ENCODE measurements around the gene ITGAV. TPM values are rescaled to one million over a fixed set of nuclear protein-coding genes. Genes with fewer than 3 reads are reported as not detected.

Gene ITGAV
- total RNA-seq, 2 donors from 2014 or later, result 31.6 to 54.6 TPM

DNA sequence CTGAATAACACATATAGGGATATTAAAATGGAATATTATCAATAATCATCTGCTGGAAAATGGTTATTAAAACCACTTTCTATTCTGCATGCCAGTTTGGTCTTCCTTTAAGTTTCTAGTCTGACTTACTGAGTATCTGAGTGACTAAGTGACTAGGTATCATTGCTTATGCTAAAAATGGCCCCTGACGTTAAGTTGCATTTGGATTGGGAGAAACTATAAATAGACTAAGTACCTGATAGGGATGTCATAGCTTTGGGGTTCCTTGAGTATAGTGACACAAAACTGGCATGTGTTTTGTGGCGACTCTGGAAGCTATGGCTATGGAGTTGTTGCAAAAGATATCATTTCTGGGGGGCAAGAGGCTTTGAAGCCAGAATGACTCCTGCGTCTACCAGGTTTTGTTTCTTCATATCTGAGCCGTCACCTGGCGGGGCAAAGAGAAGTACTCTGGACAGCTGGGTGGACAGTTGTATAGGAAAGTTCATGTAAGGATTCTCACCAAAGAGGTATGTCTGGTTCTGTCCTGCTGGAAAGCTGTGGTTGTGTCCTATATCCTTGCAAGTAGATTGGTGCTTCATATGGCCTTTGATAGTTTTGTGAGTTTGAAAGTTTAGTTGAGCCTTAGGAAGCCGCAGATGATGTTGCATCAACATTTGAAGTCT lies 17.9 kb downstream of the ITGAV start:
- no peaks in the 10 kb centered on the region for H3K4me1 ChIP-seq
- H3K27me3 ChIP-seq, result no peaks in the 10 kb centered on the region
- DNase-seq, result no peak
- H3K9ac ChIP-seq (ENCODE audit: low read depth in 2 of 2, low read length in 2 of 2), result no peak overlapping the region
- no peak for TF ChIP-seq CTCF (IDR thresholded peaks at IDR 0.05)
- no peaks in the 10 kb centered on the region for H3K9me3 ChIP-seq
- no peak overlapping the region for H3K27ac ChIP-seq
- intact Hi-C loops (cut with DNase I), result no loop called here
- H3K36me3 ChIP-seq, result peaks cover 5% of the 10 kb centered on the region
- no peak overlapping the region for H3K4me3 ChIP-seq

GRCh38 chr2:186610785-186611184 lies 20.9 kb downstream of the ITGAV start:
- Histone ChIP-seq H3K27me3 (no peaks in the 10 kb centered on the region), H3K9me3 (no peaks in the 10 kb centered on the region), H3K36me3 (no peaks in the 10 kb centered on the region), H3K4me3 (no peak overlapping the region), H3K27ac (no peak overlapping the region), H3K4me1 (no peaks in the 10 kb centered on the region), H3K9ac (ENCODE audit: low read depth in 2 of 2, low read length in 2 of 2) (no peak overlapping the region)
- no peak for DNase-seq
- no peak for TF ChIP-seq CTCF (IDR thresholded peaks at IDR 0.05)
- intact Hi-C loops (cut with DNase I), result no loop called here

GRCh38 chr2:186611526-186611925 lies 21.7 kb downstream of the ITGAV start:
- H3K4me1 ChIP-seq, result no peaks in the 10 kb centered on the region
- no peaks in the 10 kb centered on the region for H3K36me3 ChIP-seq
- H3K27me3 ChIP-seq, result no peaks in the 10 kb centered on the region
- no peak for DNase-seq
- H3K4me3 ChIP-seq, result no peak overlapping the region
- intact Hi-C loops (cut with DNase I), result no loop called here
- no peak for TF ChIP-seq CTCF (IDR thresholded peaks at IDR 0.05)
- H3K27ac ChIP-seq, result no peak overlapping the region
- no peak overlapping the region for H3K9ac ChIP-seq (ENCODE audit: low read depth in 2 of 2, low read length in 2 of 2)
- no peaks in the 10 kb centered on the region for H3K9me3 ChIP-seq

GRCh38 chr2:186612026-186612425 lies 22.2 kb downstream of the ITGAV start:
- no peaks in the 10 kb centered on the region for H3K4me1 ChIP-seq
- intact Hi-C loops (cut with DNase I), result no loop called here
- TF ChIP-seq CTCF (IDR thresholded peaks at IDR 0.05), result no peak

GRCh38 chr2:186612555-186613440 lies 22.9 kb downstream of the ITGAV start:
- H3K4me3 ChIP-seq, result no peak overlapping the region
- no peak for TF ChIP-seq CTCF (IDR thresholded peaks at IDR 0.05)
- no peak for DNase-seq

More at GRCh38 chr2:186612026-186612425, 22.2 kb downstream of the ITGAV start:
- Histone ChIP-seq H3K4me3 (no peak overlapping the region), H3K9me3 (no peaks in the 10 kb centered on the region), H3K27me3 (no peaks in the 10 kb centered on the region), H3K27ac (no peak overlapping the region), H3K9ac (ENCODE audit: low read depth in 2 of 2, low read length in 2 of 2) (no peak overlapping the region), H3K36me3 (no peaks in the 10 kb centered on the region)
- DNase-seq, result no peak

More at GRCh38 chr2:186612555-186613440, 22.9 kb downstream of the ITGAV start:
- no peak overlapping the region for H3K27ac ChIP-seq
- no peak overlapping the region for H3K9ac ChIP-seq (ENCODE audit: low read depth in 2 of 2, low read length in 2 of 2)
- no peaks in the 10 kb centered on the region for H3K9me3 ChIP-seq
- intact Hi-C loops (cut with DNase I), result no loop called here
- no peaks in the 10 kb centered on the region for H3K36me3 ChIP-seq
- no peaks in the 10 kb centered on the region for H3K4me1 ChIP-seq
- H3K27me3 ChIP-seq, result no peaks in the 10 kb centered on the region

Measured in colonic mucosa (tissue), 4 donors.